ENCODE measurements around the gene LY6G5C. TPM values are rescaled to one million over a fixed set of nuclear protein-coding genes. Genes with fewer than 3 reads are reported as not detected.

LY6G5C gene
- total and polyA plus RNA-seq, 2 of the 13 experiments (the other 11 are each of a cell fraction or from before 2014, with no cell fraction given), result 0.33 to 0.55 TPM

DNA sequence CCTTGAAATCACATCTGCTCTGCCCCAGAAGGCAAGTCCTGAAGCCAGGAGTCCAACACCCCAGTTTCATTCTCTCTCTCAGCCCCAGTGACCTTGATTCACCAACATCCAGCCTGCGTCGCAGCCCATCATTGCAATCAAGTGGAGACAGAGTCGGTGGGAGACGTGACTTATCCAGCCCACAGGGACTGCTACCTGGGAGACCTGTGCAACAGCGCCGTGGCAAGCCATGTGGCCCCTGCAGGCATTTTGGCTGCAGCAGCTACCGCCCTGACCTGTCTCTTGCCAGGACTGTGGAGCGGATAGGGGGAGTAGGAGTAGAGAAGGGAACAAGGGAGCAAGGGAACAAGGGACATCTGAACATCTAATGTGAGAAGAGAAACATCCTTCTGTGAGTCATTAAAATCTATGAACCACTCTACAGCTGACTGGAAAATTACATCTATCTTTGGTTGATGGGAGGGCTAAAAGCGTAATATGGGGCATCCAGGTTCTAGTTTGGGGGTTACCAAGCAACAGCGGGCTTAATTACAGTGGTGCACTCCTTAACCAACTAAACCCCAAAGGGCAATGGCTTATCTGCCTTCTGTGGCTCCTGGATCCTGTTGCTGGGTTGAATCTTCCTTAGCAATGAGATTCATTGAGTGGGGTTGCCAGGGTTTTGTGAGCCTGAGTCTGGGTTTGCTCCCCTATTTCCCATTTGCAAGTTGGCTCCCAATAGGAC lies 36.8 kb upstream of the LY6G5C start (continued):
- TF ChIP-seq RBFOX2 (IDR thresholded peaks at IDR 0.05; ENCODE audit: low read depth, low read length), result no peak
- no peak for TF ChIP-seq NFYC (CRISPR knock-in tag; IDR thresholded peaks at IDR 0.05)
- no peak for TF ChIP-seq ZFP36L2 (CRISPR knock-in tag; IDR thresholded peaks at IDR 0.05)
- no peak for TF ChIP-seq ZNF3 (CRISPR knock-in tag; IDR thresholded peaks at IDR 0.05)
- no peak for TF ChIP-seq MEF2D (CRISPR knock-in tag; IDR thresholded peaks at IDR 0.05)
- TF ChIP-seq ZNF713 (CRISPR knock-in tag; IDR thresholded peaks at IDR 0.05), result no peak
- no peak for TF ChIP-seq ELF3 (CRISPR knock-in tag; IDR thresholded peaks at IDR 0.05)
- peak; percentile 77 for TF ChIP-seq SAP130 (CRISPR knock-in tag; IDR thresholded peaks at IDR 0.05; ENCODE audit: low read depth)
- TF ChIP-seq ZNF329 (CRISPR knock-in tag; IDR thresholded peaks at IDR 0.05; ENCODE audit: low read depth), result no peak
- TF ChIP-seq ZSCAN9 (CRISPR knock-in tag; IDR thresholded peaks at IDR 0.05; ENCODE audit: borderline replicate concordance), result no peak
- TF ChIP-seq ZNF33A (CRISPR knock-in tag; IDR thresholded peaks at IDR 0.05; ENCODE audit: borderline replicate concordance), result no peak
- no peak for TF ChIP-seq PAF1 (CRISPR knock-in tag; IDR thresholded peaks at IDR 0.05)
- TF ChIP-seq, protein P1, sequence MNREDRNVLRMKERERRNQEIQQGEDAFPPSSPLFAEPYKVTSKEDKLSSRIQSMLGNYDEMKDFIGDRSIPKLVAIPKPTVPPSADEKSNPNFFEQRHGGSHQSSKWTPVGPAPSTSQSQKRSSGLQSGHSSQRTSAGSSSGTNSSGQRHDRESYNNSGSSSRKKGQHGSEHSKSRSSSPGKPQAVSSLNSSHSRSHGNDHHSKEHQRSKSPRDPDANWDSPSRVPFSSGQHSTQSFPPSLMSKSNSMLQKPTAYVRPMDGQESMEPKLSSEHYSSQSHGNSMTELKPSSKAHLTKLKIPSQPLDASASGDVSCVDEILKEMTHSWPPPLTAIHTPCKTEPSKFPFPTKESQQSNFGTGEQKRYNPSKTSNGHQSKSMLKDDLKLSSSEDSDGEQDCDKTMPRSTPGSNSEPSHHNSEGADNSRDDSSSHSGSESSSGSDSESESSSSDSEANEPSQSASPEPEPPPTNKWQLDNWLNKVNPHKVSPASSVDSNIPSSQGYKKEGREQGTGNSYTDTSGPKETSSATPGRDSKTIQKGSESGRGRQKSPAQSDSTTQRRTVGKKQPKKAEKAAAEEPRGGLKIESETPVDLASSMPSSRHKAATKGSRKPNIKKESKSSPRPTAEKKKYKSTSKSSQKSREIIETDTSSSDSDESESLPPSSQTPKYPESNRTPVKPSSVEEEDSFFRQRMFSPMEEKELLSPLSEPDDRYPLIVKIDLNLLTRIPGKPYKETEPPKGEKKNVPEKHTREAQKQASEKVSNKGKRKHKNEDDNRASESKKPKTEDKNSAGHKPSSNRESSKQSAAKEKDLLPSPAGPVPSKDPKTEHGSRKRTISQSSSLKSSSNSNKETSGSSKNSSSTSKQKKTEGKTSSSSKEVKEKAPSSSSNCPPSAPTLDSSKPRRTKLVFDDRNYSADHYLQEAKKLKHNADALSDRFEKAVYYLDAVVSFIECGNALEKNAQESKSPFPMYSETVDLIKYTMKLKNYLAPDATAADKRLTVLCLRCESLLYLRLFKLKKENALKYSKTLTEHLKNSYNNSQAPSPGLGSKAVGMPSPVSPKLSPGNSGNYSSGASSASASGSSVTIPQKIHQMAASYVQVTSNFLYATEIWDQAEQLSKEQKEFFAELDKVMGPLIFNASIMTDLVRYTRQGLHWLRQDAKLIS (CRISPR knock-in tag; IDR thresholded peaks at IDR 0.05), result no peak
- TF ChIP-seq ZNF878 (CRISPR knock-in tag; IDR thresholded peaks at IDR 0.05), result no peak
- TF ChIP-seq, protein P2, sequence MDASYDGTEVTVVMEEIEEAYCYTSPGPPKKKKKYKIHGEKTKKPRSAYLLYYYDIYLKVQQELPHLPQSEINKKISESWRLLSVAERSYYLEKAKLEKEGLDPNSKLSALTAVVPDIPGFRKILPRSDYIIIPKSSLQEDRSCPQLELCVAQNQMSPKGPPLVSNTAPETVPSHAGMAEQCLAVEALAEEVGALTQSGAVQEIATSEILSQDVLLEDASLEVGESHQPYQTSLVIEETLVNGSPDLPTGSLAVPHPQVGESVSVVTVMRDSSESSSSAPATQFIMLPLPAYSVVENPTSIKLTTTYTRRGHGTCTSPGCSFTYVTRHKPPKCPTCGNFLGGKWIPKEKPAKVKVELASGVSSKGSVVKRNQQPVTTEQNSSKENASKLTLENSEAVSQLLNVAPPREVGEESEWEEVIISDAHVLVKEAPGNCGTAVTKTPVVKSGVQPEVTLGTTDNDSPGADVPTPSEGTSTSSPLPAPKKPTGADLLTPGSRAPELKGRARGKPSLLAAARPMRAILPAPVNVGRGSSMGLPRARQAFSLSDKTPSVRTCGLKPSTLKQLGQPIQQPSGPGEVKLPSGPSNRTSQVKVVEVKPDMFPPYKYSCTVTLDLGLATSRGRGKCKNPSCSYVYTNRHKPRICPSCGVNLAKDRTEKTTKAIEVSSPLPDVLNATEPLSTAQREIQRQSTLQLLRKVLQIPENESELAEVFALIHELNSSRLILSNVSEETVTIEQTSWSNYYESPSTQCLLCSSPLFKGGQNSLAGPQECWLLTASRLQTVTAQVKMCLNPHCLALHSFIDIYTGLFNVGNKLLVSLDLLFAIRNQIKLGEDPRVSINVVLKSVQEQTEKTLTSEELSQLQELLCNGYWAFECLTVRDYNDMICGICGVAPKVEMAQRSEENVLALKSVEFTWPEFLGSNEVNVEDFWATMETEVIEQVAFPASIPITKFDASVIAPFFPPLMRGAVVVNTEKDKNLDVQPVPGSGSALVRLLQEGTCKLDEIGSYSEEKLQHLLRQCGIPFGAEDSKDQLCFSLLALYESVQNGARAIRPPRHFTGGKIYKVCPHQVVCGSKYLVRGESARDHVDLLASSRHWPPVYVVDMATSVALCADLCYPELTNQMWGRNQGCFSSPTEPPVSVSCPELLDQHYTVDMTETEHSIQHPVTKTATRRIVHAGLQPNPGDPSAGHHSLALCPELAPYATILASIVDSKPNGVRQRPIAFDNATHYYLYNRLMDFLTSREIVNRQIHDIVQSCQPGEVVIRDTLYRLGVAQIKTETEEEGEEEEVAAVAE (CRISPR knock-in tag; IDR thresholded peaks at IDR 0.05; ENCODE audit: borderline replicate concordance), result 0 out of 2 replicates have a peak, but pooled peaks have one; percentile 36
- no peak for TF ChIP-seq ZNF350 (CRISPR knock-in tag; IDR thresholded peaks at IDR 0.05; ENCODE audit: borderline replicate concordance, low read depth)
- TF ChIP-seq, protein P3, sequence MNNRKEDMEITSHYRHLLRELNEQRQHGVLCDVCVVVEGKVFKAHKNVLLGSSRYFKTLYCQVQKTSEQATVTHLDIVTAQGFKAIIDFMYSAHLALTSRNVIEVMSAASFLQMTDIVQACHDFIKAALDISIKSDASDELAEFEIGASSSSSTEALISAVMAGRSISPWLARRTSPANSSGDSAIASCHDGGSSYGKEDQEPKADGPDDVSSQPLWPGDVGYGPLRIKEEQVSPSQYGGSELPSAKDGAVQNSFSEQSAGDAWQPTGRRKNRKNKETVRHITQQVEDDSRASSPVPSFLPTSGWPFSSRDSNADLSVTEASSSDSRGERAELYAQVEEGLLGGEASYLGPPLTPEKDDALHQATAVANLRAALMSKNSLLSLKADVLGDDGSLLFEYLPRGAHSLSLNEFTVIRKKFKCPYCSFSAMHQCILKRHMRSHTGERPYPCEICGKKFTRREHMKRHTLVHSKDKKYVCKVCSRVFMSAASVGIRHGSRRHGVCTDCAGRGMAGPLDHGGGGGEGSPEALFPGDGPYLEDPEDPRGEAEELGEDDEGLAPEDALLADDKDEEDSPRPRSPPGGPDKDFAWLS (CRISPR knock-in tag; IDR thresholded peaks at IDR 0.05; ENCODE audit: borderline replicate concordance), result no peak
